SK-N-MC (cell line): ENCODE data around the gene PGAP2.
"Not testable (repeated sequence)": the region's sequence is repeated elsewhere in the genome, so short reads cannot be mapped to it uniquely, and the experiment has no call there.

ENCODE experiments used
- DNase-seq: peaks from one replicate; pipeline ENCODE4 v3.0.0-alpha.2; 2011; ENCODE audit warnings: low read depth, low spot score
- H3K27ac ChIP-seq: fragments of 200-600 bp; sonication (generic); 2 replicates; pipeline ENCODE4 v1.5.1; 2016; ENCODE audit warnings: mixed run types
- H3K36me3 ChIP-seq: fragments of 200-600 bp; sonication (generic); 2 replicates; pipeline ENCODE4 v1.6.1; 2017; ENCODE audit warnings: antibody characterized with exemption, low read length, mixed read lengths; ENCODE audit not compliant: insufficient read depth
- H3K4me3 ChIP-seq: fragments of 200-600 bp; sonication (generic); 2 replicates; pipeline ENCODE4 v1.5.1; 2016
- H3K9ac ChIP-seq: fragments of 200-600 bp; sonication (generic); 2 replicates; pipeline ENCODE4 v1.8.0; 2017; ENCODE audit warnings: mixed run types, mixed read lengths; ENCODE audit not compliant: insufficient read length
- H3K9me3 ChIP-seq: fragments of 200-600 bp; sonication (generic); 2 replicates; pipeline ENCODE4 v1.6.1; 2017; ENCODE audit warnings: low read depth, mild to moderate bottlenecking, antibody characterized with exemption, low read length, moderate library complexity, mixed read lengths
- EZH2 ChIP-seq: fragments of 200-600 bp; sonication (generic); IDR thresholded peaks from one replicate; pipeline ENCODE4 v1.6.1; 2017; ENCODE audit warnings: antibody characterized with exemption
- FOXP2 ChIP-seq: optimal IDR thresholded peaks from 2 replicates; pipeline ENCODE3; 2011; ENCODE audit warnings: mild to moderate bottlenecking, moderate library complexity; ENCODE audit not compliant: insufficient read depth; ENCODE audit errors: extremely low read length, control extremely low read depth
- POLR2AphosphoS5 ChIP-seq: IDR thresholded peaks from 2 replicates; pipeline ENCODE4 v1.6.1; 2012; ENCODE audit warnings: mild to moderate bottlenecking, low read depth, low read length, borderline replicate concordance

PGAP2 gene

DNA sequence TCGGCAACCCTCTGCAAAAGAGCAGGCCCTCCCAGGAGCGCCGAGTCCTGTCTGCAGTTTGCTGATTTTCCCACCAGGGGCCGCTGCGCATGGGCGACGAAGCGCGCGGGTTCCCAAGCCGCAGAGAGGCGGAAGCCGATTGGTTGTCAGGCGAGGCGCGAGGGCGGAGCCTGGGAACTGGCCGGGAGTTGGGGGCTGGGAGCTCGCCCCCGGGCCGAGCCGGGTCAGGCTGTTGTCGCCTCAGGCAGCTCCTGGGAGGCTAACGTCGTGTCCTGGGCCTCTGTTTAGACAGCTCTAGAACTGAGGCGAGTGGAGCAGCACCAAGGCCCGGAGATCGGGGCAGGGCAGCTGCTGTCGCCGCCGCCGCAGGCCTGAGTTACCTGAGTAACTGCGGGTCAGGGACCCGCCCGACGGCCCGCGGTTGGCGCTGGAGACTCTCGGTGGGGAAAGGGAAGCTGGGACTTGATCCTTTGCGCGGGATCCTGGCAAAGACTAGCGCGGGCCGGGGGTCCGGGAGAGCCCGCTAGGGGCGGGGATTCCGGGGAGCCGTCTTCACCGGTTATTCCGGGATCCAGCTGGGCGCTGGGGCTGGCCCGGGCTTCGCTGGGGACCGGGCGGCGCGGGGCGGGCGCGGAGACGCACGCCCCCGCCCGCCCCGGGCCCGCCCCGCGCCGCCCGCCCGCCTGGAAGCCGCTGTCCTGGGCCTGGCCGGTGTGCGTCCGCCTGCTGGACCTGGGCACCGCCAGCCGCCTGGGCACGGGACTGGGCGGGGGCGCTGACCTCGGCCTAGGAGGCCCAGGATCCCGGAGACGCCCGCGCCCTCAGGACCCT lies 46.8 kb downstream of the PGAP2 start, which contains the start of gene STIM1:
Gene STIM1 (plus strand): TSS at position 688 of the 831 bp plus-strand sequence. CDS start 607 bp downstream, outside the sequence.
- no peaks in the 10 kb centered on the region for H3K36me3 ChIP-seq
- H3K27ac ChIP-seq, result peak within 1 kb of the TSS; percentile 51
- H3K4me3 ChIP-seq, result peak within 1 kb of the TSS; percentile 99
- peak; percentile 64 for DNase-seq
- TF ChIP-seq POLR2AphosphoS5, result peak; percentile 65
- no peak for TF ChIP-seq EZH2
- H3K9ac ChIP-seq, result peak within 1 kb of the TSS; percentile 75
- H3K9me3 ChIP-seq, result no peaks in the 10 kb centered on the region

- Histone ChIP-seq H3K27ac (no peak overlapping the region), H3K36me3 (no peaks in the 10 kb centered on the region), H3K4me3 (peak overlapping the region; percentile 99), H3K9ac (peak overlapping the region; percentile 75), H3K9me3 (no peaks in the 10 kb centered on the region)
- TF ChIP-seq EZH2 (no peak), POLR2AphosphoS5 (no peak), FOXP2 (no peak)
- DNase-seq, result no peak
Measured at GRCh38 chr11:3855808-3856491, 47.6 kb downstream of the PGAP2 start.

GRCh38 chr11:3856856-3857553 lies 48.6 kb downstream of the PGAP2 start:
- H3K9ac ChIP-seq, result no peak overlapping the region
- no peak for TF ChIP-seq EZH2
- TF ChIP-seq FOXP2, result no peak
- TF ChIP-seq POLR2AphosphoS5, result no peak
- DNase-seq, result no peak
- no peaks in the 10 kb centered on the region for H3K9me3 ChIP-seq
- peak overlapping the region; percentile 99 for H3K4me3 ChIP-seq
- no peak overlapping the region for H3K27ac ChIP-seq
- H3K36me3 ChIP-seq, result no peaks in the 10 kb centered on the region

GRCh38 chr11:3857628-3858027 lies 49.3 kb downstream of the PGAP2 start:
- Histone ChIP-seq H3K4me3 (peak overlapping the region; percentile 3; the same call in 1 of the 2 replicates), H3K9me3 (no peaks in the 10 kb centered on the region), H3K27ac (no peak overlapping the region), H3K9ac (no peak overlapping the region), H3K36me3 (no peaks in the 10 kb centered on the region)
- no peak for TF ChIP-seq EZH2
- TF ChIP-seq POLR2AphosphoS5, result no peak
- TF ChIP-seq FOXP2, result no peak
- DNase-seq, result no peak

GRCh38 chr11:3859373-3859881 lies 51.1 kb downstream of the PGAP2 start:
- no peak overlapping the region for H3K9ac ChIP-seq
- no peak overlapping the region for H3K27ac ChIP-seq
- H3K4me3 ChIP-seq, result no peak overlapping the region
- H3K9me3 ChIP-seq, result no peaks in the 10 kb centered on the region
- no peak for DNase-seq
- no peaks in the 10 kb centered on the region for H3K36me3 ChIP-seq
- TF ChIP-seq POLR2AphosphoS5, result no peak
- no peak for TF ChIP-seq FOXP2
- TF ChIP-seq EZH2, result no peak

DNA sequence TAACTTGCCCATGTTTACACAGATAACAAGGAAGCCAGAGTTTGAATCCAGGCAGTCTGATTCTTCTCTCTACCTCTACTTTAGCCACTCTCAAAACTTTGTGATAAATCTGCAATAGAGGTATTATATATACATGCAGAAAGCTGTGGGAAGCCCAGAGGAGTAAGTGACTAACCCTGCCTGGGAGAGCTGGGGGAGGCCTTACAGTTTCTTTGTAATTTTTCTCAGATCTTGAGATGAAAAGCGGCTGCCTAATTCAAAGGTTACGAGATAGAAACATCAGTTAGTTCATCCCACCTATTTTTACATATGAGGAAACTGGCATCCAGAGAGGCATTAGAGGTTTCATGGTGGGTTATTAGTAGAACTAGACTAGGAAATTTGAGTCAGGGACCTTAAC lies 52.0 kb downstream of the PGAP2 start:
- no peak overlapping the region for H3K9ac ChIP-seq
- no peak for DNase-seq
- H3K9me3 ChIP-seq, result no peaks in the 10 kb centered on the region
- H3K36me3 ChIP-seq, result no peaks in the 10 kb centered on the region
- peak overlapping the region; percentile 48 for H3K27ac ChIP-seq
- H3K4me3 ChIP-seq, result no peak overlapping the region
- no peak for TF ChIP-seq EZH2
- TF ChIP-seq POLR2AphosphoS5, result no peak
- no peak for TF ChIP-seq FOXP2

DNA sequence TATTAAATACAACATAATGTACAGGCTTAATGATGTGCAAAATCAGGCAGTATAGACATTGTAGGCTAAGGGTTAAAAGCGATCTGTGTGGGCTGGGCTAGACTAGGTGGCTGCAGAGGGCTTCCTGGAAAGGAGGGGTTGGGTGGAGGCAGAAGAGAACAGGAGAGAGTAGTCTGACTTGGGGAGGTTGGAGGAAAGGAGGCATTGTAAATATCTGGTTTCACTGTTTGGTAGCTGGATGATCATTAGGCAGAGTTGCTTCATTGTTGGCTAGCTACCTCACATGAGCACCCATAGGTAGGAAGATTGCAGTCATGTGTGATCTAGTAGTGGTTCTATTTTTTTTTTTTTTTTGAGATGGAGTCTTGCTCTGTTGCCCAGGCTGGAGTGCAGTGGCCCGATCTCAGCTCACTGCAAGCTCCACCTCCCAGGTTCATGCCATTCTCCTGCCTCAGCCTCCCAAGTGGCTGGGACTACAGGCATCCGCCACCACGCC lies 52.6 kb downstream of the PGAP2 start:
- not testable (repeated sequence) for H3K36me3 ChIP-seq, H3K9ac ChIP-seq, DNase-seq, H3K9me3 ChIP-seq, H3K4me3 ChIP-seq
- peak overlapping the region; percentile 48 for H3K27ac ChIP-seq

- H3K27ac ChIP-seq, result peak overlapping the region; percentile 0; the same call in 1 of the 2 replicates
- no peak for DNase-seq
- TF ChIP-seq FOXP2 (no peak), EZH2 (no peak), POLR2AphosphoS5 (no peak)
Measured at GRCh38 chr11:3861683-3862082, 53.3 kb downstream of the PGAP2 start.

More at GRCh38 chr11:3861683-3862082, 53.3 kb downstream of the PGAP2 start:
- Histone ChIP-seq H3K9me3 (no peaks in the 10 kb centered on the region), H3K36me3 (no peaks in the 10 kb centered on the region), H3K4me3 (no peak overlapping the region), H3K9ac (no peak overlapping the region)
